PC-9 (cell line): Measurements from ENCODE around the gene TMEM151B.

Experiments
- CTCF ChIP-seq: fragments of 200-600 bp; sonication (generic); conservative IDR thresholded peaks from 2 replicates; pipeline ENCODE4 v1.6.1; 2017; ENCODE audit warnings: mixed run types, antibody characterized with exemption, mild to moderate bottlenecking, moderate library complexity
- EZH2 ChIP-seq: fragments of 200-600 bp; sonication (generic); IDR thresholded peaks from 2 replicates; pipeline ENCODE4 v1.8.0; 2017; ENCODE audit warnings: antibody characterized with exemption, low read depth

- no peak for TF ChIP-seq CTCF
- TF ChIP-seq EZH2 = no peak
Measured at GRCh38 chr6:44238687-44239350, 31.4 kb upstream of the TMEM151B start.
